ENCODE results near the gene KEAP1. TPM values are rescaled to one million over a fixed set of nuclear protein-coding genes. Genes with fewer than 3 reads are reported as not detected.

KEAP1 gene
- total and polyA plus RNA-seq, 2 experiments from 2014 or later, result 70.5 to 85.5 TPM

GRCh38 chr19:10478476-10478875 is 24.7 kb downstream of the KEAP1 start:
- H3K27me3 ChIP-seq, result peaks cover 6% of the 10 kb centered on the region
- no peak for TF ChIP-seq CTCF (IDR thresholded peaks at IDR 0.05; ENCODE audit: low read depth, low read length)
- no peaks in the 10 kb centered on the region for H3K9me3 ChIP-seq (ENCODE audit: low read depth)
- H3K27ac ChIP-seq, result no peak overlapping the region
- DNase-seq (ENCODE audit: low read depth in 1 of 2, low spot score in 1 of 2), result no peak
- H3K36me3 ChIP-seq, result no peaks in the 10 kb centered on the region
- no peak overlapping the region for H3K4me3 ChIP-seq
- no peaks in the 10 kb centered on the region for H3K4me1 ChIP-seq (ENCODE audit: low read depth)

- Histone ChIP-seq H3K36me3 (no peaks in the 10 kb centered on the region), H3K9me3 (ENCODE audit: low read depth) (no peaks in the 10 kb centered on the region), H3K27me3 (peaks cover 6% of the 10 kb centered on the region), H3K4me1 (ENCODE audit: low read depth) (no peaks in the 10 kb centered on the region), H3K4me3 (no peak overlapping the region), H3K27ac (no peak overlapping the region)
- no peak for DNase-seq (ENCODE audit: low read depth in 1 of 2, low spot score in 1 of 2)
- TF ChIP-seq CTCF (IDR thresholded peaks at IDR 0.05; ENCODE audit: low read depth, low read length), result no peak
Measured at GRCh38 chr19:10474962-10475451, 28.1 kb downstream of the KEAP1 start.

- TF ChIP-seq CTCF (IDR thresholded peaks at IDR 0.05; ENCODE audit: low read depth, low read length), result no peak
- DNase-seq (ENCODE audit: low read depth in 1 of 2, low spot score in 1 of 2), result peak in 1 of 2 donors; percentile 24
- Histone ChIP-seq H3K27ac (no peak overlapping the region), H3K36me3 (no peaks in the 10 kb centered on the region), H3K27me3 (no peaks in the 10 kb centered on the region), H3K4me1 (ENCODE audit: low read depth) (no peaks in the 10 kb centered on the region), H3K9me3 (ENCODE audit: low read depth) (no peaks in the 10 kb centered on the region), H3K4me3 (no peak overlapping the region)
Measured at GRCh38 chr19:10473192-10473591, 30.0 kb downstream of the KEAP1 start.

- Histone ChIP-seq H3K36me3 (no peaks in the 10 kb centered on the region), H3K27ac (no peak overlapping the region), H3K4me1 (ENCODE audit: low read depth) (no peaks in the 10 kb centered on the region), H3K27me3 (no peaks in the 10 kb centered on the region), H3K9me3 (ENCODE audit: low read depth) (no peaks in the 10 kb centered on the region), H3K4me3 (no peak overlapping the region)
- peak; percentile 48 for TF ChIP-seq CTCF (IDR thresholded peaks at IDR 0.05; ENCODE audit: low read depth, low read length)
- peak; percentile 29 to 66 for DNase-seq (ENCODE audit: low read depth in 1 of 2, low spot score in 1 of 2)
Measured at GRCh38 chr19:10471909-10472308, 31.2 kb downstream of the KEAP1 start.

GRCh38 chr19:10468133-10468532 is 35.0 kb downstream of the KEAP1 start:
- no peak for TF ChIP-seq CTCF (IDR thresholded peaks at IDR 0.05; ENCODE audit: low read depth, low read length)
- no peaks in the 10 kb centered on the region for H3K36me3 ChIP-seq
- DNase-seq (ENCODE audit: low read depth in 1 of 2, low spot score in 1 of 2), result no peak

More at GRCh38 chr19:10468133-10468532, 35.0 kb downstream of the KEAP1 start:
- Histone ChIP-seq H3K4me3 (no peak overlapping the region), H3K4me1 (ENCODE audit: low read depth) (no peaks in the 10 kb centered on the region), H3K9me3 (ENCODE audit: low read depth) (no peaks in the 10 kb centered on the region), H3K27ac (no peak overlapping the region), H3K27me3 (no peaks in the 10 kb centered on the region)
